GM18505 (cell line): Measurements from ENCODE around the gene PPFIBP2.

ENCODE experiments used
- ATAC-seq: cut with Tn5 transposase; IDR thresholded peaks from one replicate; pipeline ENCODE4 v1.9.1; 2021; ENCODE audit not compliant: unreplicated experiment
- POLR2A ChIP-seq: IDR thresholded peaks from 4 replicates; pipeline ENCODE4 v1.6.1; 2011; ENCODE audit warnings: borderline replicate concordance; ENCODE audit not compliant: insufficient read depth, insufficient read length; ENCODE audit errors: extremely low read depth

PPFIBP2 gene

GRCh38 chr11:7544021-7544420, 30.2 kb downstream of the PPFIBP2 start:
- ATAC-seq, result no peak
- TF ChIP-seq POLR2A, result no peak

GRCh38 chr11:7545611-7546010, 31.8 kb downstream of the PPFIBP2 start:
- ATAC-seq, result no peak
- TF ChIP-seq POLR2A, result no peak

- no peak for ATAC-seq
- no peak for TF ChIP-seq POLR2A
Measured at GRCh38 chr11:7546324-7546791, 32.6 kb downstream of the PPFIBP2 start.

GRCh38 chr11:7547687-7548086, 33.9 kb downstream of the PPFIBP2 start:
- TF ChIP-seq POLR2A, result no peak
- no peak for ATAC-seq

DNA sequence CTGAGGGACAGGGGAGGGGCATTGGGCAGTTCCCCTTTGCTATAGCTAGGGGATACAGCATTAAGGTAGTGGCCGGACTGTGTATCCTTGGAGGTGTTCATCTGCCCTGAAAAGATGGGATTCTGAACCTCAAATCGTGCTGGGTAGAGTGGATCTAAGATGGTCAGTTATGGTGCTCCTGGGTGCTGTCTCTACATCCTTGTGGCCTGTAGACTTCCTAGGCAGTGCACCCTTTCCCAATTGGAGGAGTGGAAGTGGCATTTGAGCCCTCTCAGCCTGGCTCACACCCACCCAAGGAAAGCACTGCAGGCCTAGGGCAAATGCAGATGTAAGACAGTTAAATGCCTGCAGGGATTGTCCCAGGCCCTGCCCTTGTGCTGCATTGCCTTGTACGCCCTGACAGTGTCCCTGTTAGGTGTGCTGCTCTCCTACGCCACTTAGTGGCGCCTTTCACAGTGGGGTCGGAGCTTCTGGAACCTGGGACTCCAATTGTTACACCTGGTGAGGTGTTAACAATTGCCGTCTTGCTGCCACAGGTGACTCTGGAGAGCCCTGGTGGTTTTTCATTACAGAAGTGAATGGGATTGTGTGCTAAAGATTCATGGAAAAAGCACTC, 35.0 kb downstream of the PPFIBP2 start:
- peak; percentile 79 for ATAC-seq
- no peak for TF ChIP-seq POLR2A

- TF ChIP-seq POLR2A, result no peak
- ATAC-seq, result no peak
Measured at GRCh38 chr11:7549681-7550080, 35.9 kb downstream of the PPFIBP2 start.

GRCh38 chr11:7551571-7551970, 37.8 kb downstream of the PPFIBP2 start:
- TF ChIP-seq POLR2A, result no peak
- no peak for ATAC-seq

- TF ChIP-seq POLR2A, result no peak
- ATAC-seq, result no peak
Measured at GRCh38 chr11:7552666-7553065, 38.9 kb downstream of the PPFIBP2 start.

GRCh38 chr11:7555052-7555699, 41.4 kb downstream of the PPFIBP2 start:
- ATAC-seq, result no peak

DNA sequence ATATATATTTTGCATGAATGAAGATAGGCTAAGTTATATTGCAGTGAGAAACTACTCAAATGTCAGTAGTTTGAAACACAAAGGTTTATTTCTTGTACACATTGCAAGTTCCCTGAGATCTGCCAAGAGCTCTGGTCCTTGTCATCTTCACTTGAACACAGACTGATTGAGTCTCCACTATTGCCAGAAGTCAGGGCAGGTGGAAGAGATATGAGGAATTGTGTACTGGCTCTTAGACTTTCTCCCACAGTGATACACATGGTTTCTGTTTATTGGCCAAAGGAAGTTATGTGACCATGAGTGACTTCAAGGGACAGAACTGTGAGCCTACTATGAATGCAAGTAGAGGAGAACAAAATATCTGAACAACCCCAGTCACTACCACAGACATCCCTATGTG, 44.2 kb downstream of the PPFIBP2 start:
- TF ChIP-seq POLR2A, result no peak
- ATAC-seq, result no peak

More at GRCh38 chr11:7555052-7555699, 41.4 kb downstream of the PPFIBP2 start:
- no peak for TF ChIP-seq POLR2A

- ATAC-seq, result peak; percentile 63
- no peak for TF ChIP-seq POLR2A
Measured at GRCh38 chr11:7559398-7560283, 45.8 kb downstream of the PPFIBP2 start.

- TF ChIP-seq POLR2A, result no peak
- ATAC-seq, result no peak
Measured at GRCh38 chr11:7561562-7561961, 47.8 kb downstream of the PPFIBP2 start.

- TF ChIP-seq POLR2A, result no peak
- ATAC-seq, result no peak
Measured at GRCh38 chr11:7563281-7563680, 49.5 kb downstream of the PPFIBP2 start.
